Upper lobe of left lung (tissue), 4 donors: ENCODE data around the gene GLI3.

ENCODE experiments used
- EP300 ChIP-seq, 4 donors: sonication (generic); formaldehyde crosslinking; IDR thresholded peaks; one replicate each; pipeline ENCODE4 v1.5.1; 2017; ENCODE audit warnings: antibody characterized with exemption in 4 of 4, control low read depth in 2 of 4
- POLR2A ChIP-seq, 4 donors: fragments of 450-650 bp; IDR thresholded peaks; one replicate each; pipeline ENCODE4 v1.5.1; 2016 to 2017; ENCODE audit warnings: antibody characterized with exemption in 4 of 4, mild to moderate bottlenecking in 2 of 4
- POLR2AphosphoS5 ChIP-seq, 2 donors: sonication (generic); formaldehyde crosslinking; IDR thresholded peaks; one replicate each; pipeline ENCODE4 v1.5.1; 2017; ENCODE audit warnings: antibody characterized with exemption in 2 of 2
- TF ChIP-seq, protein P1 (sequence below), 6 experiments: fragments of 450-650 bp in 4 of 6; fragments of 200-600 bp in 2 of 6; sonication (generic) in 2 of 6; IDR thresholded peaks; one replicate each; pipeline ENCODE4 v1.5.1; 2016 to 2019; ENCODE audit warnings: antibody characterized with exemption in 6 of 6

DNA sequence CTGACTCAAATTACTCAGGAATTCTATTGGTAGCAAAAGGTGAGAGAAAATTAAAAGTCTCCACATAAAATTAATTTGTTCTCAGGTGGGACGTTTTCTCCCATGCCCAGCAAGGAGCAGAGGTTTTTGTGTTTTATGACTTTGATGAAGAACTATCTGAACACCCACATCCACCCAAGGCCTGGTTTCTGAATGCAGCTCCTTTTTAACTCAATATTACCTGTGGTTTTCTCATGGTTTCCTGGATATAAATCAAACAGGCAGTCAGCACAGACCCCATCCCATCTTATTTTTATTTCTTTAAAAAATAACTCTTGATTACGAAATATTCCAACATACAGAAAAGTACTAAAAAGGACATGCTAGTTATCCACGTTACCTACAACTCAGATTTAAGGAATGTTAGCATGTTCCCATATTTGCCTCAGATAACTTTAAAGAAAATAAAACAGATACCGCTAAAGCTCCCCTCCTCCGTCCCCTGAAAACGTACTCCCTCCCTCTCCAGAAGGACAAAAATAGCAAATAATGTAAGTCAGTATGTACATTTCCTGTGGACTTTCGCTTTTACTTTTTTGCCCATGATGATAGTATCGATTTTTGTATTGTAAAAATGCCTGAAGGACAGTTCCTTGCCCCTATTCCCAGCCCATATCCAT, 43.4 kb downstream of the GLI3 start:
- TF ChIP-seq POLR2A (IDR thresholded peaks at IDR 0.05) (no peak), EP300 (IDR thresholded peaks at IDR 0.05) (no peak), POLR2AphosphoS5 (IDR thresholded peaks at IDR 0.05) (no peak)
- TF ChIP-seq, protein P1, sequence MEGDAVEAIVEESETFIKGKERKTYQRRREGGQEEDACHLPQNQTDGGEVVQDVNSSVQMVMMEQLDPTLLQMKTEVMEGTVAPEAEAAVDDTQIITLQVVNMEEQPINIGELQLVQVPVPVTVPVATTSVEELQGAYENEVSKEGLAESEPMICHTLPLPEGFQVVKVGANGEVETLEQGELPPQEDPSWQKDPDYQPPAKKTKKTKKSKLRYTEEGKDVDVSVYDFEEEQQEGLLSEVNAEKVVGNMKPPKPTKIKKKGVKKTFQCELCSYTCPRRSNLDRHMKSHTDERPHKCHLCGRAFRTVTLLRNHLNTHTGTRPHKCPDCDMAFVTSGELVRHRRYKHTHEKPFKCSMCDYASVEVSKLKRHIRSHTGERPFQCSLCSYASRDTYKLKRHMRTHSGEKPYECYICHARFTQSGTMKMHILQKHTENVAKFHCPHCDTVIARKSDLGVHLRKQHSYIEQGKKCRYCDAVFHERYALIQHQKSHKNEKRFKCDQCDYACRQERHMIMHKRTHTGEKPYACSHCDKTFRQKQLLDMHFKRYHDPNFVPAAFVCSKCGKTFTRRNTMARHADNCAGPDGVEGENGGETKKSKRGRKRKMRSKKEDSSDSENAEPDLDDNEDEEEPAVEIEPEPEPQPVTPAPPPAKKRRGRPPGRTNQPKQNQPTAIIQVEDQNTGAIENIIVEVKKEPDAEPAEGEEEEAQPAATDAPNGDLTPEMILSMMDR (IDR thresholded peaks at IDR 0.05) = no peak
